Measurements from ENCODE around the gene DNAH17. TPM values are rescaled to one million over a fixed set of nuclear protein-coding genes. Genes with fewer than 3 reads are reported as not detected.

Gene DNAH17
- total and polyA plus RNA-seq, 2 of the 13 experiments (the other 11 are each of a cell fraction or from before 2014, with no cell fraction given), result 0.86 to 1.6 TPM

DNA sequence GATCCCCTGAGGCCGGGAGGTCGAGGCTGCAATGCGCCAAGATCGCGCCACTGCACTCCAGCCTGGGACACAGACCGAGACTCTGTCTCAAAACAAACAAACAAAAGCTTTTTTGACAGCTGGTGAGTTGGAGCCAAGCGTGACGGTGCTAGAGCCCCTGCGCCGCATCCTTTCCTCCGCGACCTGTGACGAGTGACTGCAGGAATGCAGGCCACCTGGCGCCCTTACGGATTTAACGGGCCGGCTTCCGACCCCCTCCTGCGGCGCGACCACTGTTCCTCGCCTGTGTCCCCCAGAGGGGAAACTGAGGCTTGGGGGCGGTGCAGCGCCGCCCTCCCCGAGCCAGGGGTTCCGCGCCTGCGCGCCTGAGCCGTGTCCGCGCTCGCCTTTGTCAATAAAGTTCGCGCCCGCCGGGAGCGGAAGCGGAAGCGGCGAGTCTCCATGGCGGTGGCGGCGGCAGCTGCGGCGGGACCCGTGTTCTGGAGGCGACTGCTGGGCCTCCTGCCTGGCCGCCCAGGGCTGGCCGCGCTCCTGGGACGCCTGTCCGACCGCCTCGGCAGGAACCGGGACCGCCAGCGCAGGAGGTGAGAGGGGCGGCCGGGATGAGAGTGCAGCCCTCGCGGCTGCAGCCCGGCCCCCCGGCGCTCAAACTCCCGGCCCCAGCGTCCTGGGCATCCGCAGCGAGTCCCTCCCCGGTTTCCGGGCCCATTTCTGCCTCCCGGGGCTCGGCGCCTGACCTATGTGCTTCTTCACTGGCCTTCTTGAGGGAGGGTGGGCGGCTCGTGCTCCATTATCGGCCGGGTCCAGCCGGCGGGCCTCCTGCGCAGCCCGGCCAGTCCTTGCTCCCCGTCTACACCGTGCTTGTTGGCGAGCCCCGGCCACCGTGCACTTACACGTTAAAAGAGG, 198.7 kb downstream of the DNAH17 start, which contains the start of gene PGS1 (continued):
- TF ChIP-seq, protein P1, sequence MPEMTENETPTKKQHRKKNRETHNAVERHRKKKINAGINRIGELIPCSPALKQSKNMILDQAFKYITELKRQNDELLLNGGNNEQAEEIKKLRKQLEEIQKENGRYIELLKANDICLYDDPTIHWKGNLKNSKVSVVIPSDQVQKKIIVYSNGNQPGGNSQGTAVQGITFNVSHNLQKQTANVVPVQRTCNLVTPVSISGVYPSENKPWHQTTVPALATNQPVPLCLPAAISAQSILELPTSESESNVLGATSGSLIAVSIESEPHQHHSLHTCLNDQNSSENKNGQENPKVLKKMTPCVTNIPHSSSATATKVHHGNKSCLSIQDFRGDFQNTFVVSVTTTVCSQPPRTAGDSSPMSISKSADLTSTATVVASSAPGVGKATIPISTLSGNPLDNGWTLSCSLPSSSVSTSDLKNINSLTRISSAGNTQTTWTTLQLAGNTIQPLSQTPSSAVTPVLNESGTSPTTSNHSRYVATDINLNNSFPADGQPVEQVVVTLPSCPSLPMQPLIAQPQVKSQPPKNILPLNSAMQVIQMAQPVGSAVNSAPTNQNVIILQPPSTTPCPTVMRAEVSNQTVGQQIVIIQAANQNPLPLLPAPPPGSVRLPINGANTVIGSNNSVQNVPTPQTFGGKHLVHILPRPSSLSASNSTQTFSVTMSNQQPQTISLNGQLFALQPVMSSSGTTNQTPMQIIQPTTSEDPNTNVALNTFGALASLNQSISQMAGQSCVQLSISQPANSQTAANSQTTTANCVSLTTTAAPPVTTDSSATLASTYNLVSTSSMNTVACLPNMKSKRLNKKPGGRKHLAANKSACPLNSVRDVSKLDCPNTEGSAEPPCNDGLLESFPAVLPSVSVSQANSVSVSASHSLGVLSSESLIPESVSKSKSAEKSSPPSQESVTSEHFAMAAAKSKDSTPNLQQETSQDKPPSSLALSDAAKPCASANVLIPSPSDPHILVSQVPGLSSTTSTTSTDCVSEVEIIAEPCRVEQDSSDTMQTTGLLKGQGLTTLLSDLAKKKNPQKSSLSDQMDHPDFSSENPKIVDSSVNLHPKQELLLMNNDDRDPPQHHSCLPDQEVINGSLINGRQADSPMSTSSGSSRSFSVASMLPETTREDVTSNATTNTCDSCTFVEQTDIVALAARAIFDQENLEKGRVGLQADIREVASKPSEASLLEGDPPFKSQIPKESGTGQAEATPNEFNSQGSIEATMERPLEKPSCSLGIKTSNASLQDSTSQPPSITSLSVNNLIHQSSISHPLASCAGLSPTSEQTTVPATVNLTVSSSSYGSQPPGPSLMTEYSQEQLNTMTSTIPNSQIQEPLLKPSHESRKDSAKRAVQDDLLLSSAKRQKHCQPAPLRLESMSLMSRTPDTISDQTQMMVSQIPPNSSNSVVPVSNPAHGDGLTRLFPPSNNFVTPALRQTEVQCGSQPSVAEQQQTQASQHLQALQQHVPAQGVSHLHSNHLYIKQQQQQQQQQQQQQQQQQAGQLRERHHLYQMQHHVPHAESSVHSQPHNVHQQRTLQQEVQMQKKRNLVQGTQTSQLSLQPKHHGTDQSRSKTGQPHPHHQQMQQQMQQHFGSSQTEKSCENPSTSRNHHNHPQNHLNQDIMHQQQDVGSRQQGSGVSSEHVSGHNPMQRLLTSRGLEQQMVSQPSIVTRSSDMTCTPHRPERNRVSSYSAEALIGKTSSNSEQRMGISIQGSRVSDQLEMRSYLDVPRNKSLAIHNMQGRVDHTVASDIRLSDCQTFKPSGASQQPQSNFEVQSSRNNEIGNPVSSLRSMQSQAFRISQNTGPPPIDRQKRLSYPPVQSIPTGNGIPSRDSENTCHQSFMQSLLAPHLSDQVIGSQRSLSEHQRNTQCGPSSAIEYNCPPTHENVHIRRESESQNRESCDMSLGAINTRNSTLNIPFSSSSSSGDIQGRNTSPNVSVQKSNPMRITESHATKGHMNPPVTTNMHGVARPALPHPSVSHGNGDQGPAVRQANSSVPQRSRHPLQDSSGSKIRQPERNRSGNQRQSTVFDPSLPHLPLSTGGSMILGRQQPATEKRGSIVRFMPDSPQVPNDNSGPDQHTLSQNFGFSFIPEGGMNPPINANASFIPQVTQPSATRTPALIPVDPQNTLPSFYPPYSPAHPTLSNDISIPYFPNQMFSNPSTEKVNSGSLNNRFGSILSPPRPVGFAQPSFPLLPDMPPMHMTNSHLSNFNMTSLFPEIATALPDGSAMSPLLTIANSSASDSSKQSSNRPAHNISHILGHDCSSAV (CRISPR knock-in tag; IDR thresholded peaks at IDR 0.05; ENCODE audit: borderline replicate concordance), result no peak
- TF ChIP-seq NFKBIZ (CRISPR knock-in tag; IDR thresholded peaks at IDR 0.05) (peak; percentile 54; the same call in 1 of the 2 replicates), ZNF17 (CRISPR knock-in tag; IDR thresholded peaks at IDR 0.05) (no peak), ZNF841 (CRISPR knock-in tag; IDR thresholded peaks at IDR 0.05; ENCODE audit: borderline replicate concordance) (peak; percentile 64; the same call in 1 of the 2 replicates), ZNF569 (CRISPR knock-in tag; IDR thresholded peaks at IDR 0.05; ENCODE audit: borderline replicate concordance) (0 out of 2 replicates have a peak, but pooled peaks have one; percentile 48), ZSCAN9 (CRISPR knock-in tag; IDR thresholded peaks at IDR 0.05; ENCODE audit: borderline replicate concordance) (no peak), RAD51 (IDR thresholded peaks at IDR 0.05; ENCODE audit: borderline replicate concordance) (no peak), ZNF124 (CRISPR knock-in tag; IDR thresholded peaks at IDR 0.05) (peak; percentile 80), CHD2 (IDR thresholded peaks at IDR 0.05; ENCODE audit: low read depth, low read length) (no peak), ZNF839 (CRISPR knock-in tag; IDR thresholded peaks at IDR 0.05; ENCODE audit: borderline replicate concordance) (peak; percentile 83; the same call in 1 of the 2 replicates), RARA (CRISPR knock-in tag; IDR thresholded peaks at IDR 0.05) (peak; percentile 29; the same call in 1 of the 2 replicates)
- TF ChIP-seq, protein P2, sequence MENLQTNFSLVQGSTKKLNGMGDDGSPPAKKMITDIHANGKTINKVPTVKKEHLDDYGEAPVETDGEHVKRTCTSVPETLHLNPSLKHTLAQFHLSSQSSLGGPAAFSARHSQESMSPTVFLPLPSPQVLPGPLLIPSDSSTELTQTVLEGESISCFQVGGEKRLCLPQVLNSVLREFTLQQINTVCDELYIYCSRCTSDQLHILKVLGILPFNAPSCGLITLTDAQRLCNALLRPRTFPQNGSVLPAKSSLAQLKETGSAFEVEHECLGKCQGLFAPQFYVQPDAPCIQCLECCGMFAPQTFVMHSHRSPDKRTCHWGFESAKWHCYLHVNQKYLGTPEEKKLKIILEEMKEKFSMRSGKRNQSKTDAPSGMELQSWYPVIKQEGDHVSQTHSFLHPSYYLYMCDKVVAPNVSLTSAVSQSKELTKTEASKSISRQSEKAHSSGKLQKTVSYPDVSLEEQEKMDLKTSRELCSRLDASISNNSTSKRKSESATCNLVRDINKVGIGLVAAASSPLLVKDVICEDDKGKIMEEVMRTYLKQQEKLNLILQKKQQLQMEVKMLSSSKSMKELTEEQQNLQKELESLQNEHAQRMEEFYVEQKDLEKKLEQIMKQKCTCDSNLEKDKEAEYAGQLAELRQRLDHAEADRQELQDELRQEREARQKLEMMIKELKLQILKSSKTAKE (CRISPR knock-in tag; IDR thresholded peaks at IDR 0.05; ENCODE audit: borderline replicate concordance), result peak; percentile 81
- TF ChIP-seq, protein P3, sequence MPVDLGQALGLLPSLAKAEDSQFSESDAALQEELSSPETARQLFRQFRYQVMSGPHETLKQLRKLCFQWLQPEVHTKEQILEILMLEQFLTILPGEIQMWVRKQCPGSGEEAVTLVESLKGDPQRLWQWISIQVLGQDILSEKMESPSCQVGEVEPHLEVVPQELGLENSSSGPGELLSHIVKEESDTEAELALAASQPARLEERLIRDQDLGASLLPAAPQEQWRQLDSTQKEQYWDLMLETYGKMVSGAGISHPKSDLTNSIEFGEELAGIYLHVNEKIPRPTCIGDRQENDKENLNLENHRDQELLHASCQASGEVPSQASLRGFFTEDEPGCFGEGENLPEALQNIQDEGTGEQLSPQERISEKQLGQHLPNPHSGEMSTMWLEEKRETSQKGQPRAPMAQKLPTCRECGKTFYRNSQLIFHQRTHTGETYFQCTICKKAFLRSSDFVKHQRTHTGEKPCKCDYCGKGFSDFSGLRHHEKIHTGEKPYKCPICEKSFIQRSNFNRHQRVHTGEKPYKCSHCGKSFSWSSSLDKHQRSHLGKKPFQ (CRISPR knock-in tag; IDR thresholded peaks at IDR 0.05; ENCODE audit: insufficient replicate concordance), result no peak
- TF ChIP-seq, protein P4, sequence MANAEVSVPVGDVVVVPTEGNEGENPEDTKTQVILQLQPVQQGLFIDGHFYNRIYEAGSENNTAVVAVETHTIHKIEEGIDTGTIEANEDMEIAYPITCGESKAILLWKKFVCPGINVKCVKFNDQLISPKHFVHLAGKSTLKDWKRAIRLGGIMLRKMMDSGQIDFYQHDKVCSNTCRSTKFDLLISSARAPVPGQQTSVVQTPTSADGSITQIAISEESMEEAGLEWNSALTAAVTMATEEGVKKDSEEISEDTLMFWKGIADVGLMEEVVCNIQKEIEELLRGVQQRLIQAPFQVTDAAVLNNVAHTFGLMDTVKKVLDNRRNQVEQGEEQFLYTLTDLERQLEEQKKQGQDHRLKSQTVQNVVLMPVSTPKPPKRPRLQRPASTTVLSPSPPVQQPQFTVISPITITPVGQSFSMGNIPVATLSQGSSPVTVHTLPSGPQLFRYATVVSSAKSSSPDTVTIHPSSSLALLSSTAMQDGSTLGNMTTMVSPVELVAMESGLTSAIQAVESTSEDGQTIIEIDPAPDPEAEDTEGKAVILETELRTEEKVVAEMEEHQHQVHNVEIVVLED (CRISPR knock-in tag; IDR thresholded peaks at IDR 0.05; ENCODE audit: borderline replicate concordance), result peak; percentile 92

Measured in HepG2 (cell line).